ENCODE measurements around the gene TCEA2. TPM values are rescaled to one million over a fixed set of nuclear protein-coding genes. Genes with fewer than 3 reads are reported as not detected.
A peak's percentile ranks its signal among the peaks of the same experiment; 100 is the strongest.

Gene TCEA2
- total and polyA plus RNA-seq, 9 of the 15 experiments (the other 6 are each of a cell fraction or from before 2014, with no cell fraction given): 1.4 to 28.7 (median 5.4) TPM

- intact Hi-C loops (cut with micrococcal nuclease) (loop anchor here (2.0 to 5.0 kb wide), 2 partner anchors 15 to 77 kb away; partner anchors contain the start of gene SAMD10), in situ Hi-C loops (cut with MboI) (no loop called here)
- FAIRE-seq: peak; percentile 69
- no TSS peak for BruUV-seq (replicated peaks)
- Histone ChIP-seq H3K36me3 (ENCODE audit: control insufficient read depth, insufficient read depth, low read length) (no peaks in the 10 kb centered on the region), H3K27ac (ENCODE audit: extremely low read depth, low read depth, low read length) (peak overlapping the region; percentile 61), H3K9me3 (replicated peaks; ENCODE audit: control insufficient read depth, insufficient read depth, low read depth, low read length) (no peaks in the 10 kb centered on the region), H3K4me3 (no peak overlapping the region), H3K79me2 (ENCODE audit: control insufficient read depth, insufficient read depth, low read length) (no peaks in the 10 kb centered on the region), H2AFZ (ENCODE audit: low read depth, low read length) (peak overlapping the region; percentile 84), H3K9me1 (ENCODE audit: control insufficient read depth, insufficient read depth, low read length) (no peaks in the 10 kb centered on the region), H4K20me1 (replicated peaks; ENCODE audit: control insufficient read depth, insufficient read depth, low read length) (no peaks in the 10 kb centered on the region), H3K9ac (ENCODE audit: insufficient read depth in 1 of 2, low read depth in 2 of 2, low read length in 2 of 2) (peak overlapping the region; percentile 42 to 90; a peak in 3 of 4 replicates), H3K4me1 (replicated peaks in 1 of 2; ENCODE audit: control insufficient read depth in 2 of 2, insufficient read depth in 2 of 2, low read length in 2 of 2) (peaks cover 29 to 87% of the 10 kb centered on the region in 2 experiments), H3K27me3 (ENCODE audit: control insufficient read depth in 2 of 2, insufficient read depth in 2 of 2, low read length in 2 of 2) (no peaks in the 10 kb centered on the region), H3K4me2 (ENCODE audit: insufficient read depth, low read length) (peak overlapping the region; percentile 40)
- peak; percentile 60 to 68 (median 62) for DNase-seq (ENCODE audit: extremely low read depth in 1 of 4, low spot score in 3 of 4)
- 22% methylated on average over 14 of the region's 17 CpGs for WGBS (ENCODE audit: insufficient coverage, low coverage, missing lambda C conversion rate)
- peak; percentile 59 for ATAC-seq
- ChIA-PET CTCF (ENCODE audit: low intra/inter-chr PET ratio) (interaction anchor here (1.1 kb wide), 1 partner anchor 16 kb away, joined by 3 read pairs; no protein-coding TSS in a partner anchor), POLR2A (interaction anchor here (0.7 to 1.7 kb wide), 8 partner anchors 9 to 220 kb away, joined by 3 to 10 read pairs (median 4); partner anchors contain the start of genes RGS19 and TCEA2)
- TF ChIP-seq TRIM28 (IDR thresholded peaks at IDR 0.05): no peak
- peak; percentile 16 for TF ChIP-seq HMGN3 (IDR thresholded peaks at IDR 0.05; ENCODE audit: borderline replicate concordance, extremely low read depth, insufficient read length, low read depth, low read length)
- no peak for TF ChIP-seq ZBTB17 (CRISPR knock-in tag; IDR thresholded peaks at IDR 0.05)
- no peak for TF ChIP-seq SAP30 (IDR thresholded peaks at IDR 0.05; ENCODE audit: borderline replicate concordance, insufficient read depth, low read depth, low read length, poor library complexity, severe bottlenecking)
- no peak for TF ChIP-seq BRF1 (IDR thresholded peaks at IDR 0.05; ENCODE audit: borderline replicate concordance, extremely low read depth, insufficient read length)
- TF ChIP-seq SIN3B (IDR thresholded peaks at IDR 0.05; ENCODE audit: low read depth): no peak
- TF ChIP-seq ZNF589 (CRISPR knock-in tag; IDR thresholded peaks at IDR 0.05; ENCODE audit: low read depth): peak; percentile 30; the same call in 1 of the 2 replicates
- TF ChIP-seq POLR3A (IDR thresholded peaks at IDR 0.05; ENCODE audit: borderline replicate concordance, extremely low read depth, insufficient read depth, insufficient read length): no peak
- TF ChIP-seq ETS1 (conservative IDR thresholded peaks at IDR 0.05; ENCODE audit: control insufficient read depth, low read depth, low read length): no peak
- TF ChIP-seq DLX4 (CRISPR knock-in tag; IDR thresholded peaks at IDR 0.05): no peak
- TF ChIP-seq GATAD2B (IDR thresholded peaks at IDR 0.05; ENCODE audit: borderline replicate concordance): no peak
- no peak for TF ChIP-seq NFIC (IDR thresholded peaks at IDR 0.05)
These were observed 8.9 kb upstream of the TCEA2 start for GRCh38 chr20:64053841-64054661.
